K562 (cell line): Measurements from ENCODE around the gene DPYSL4. TPM values are rescaled to one million over a fixed set of nuclear protein-coding genes. Genes with fewer than 3 reads are reported as not detected.

Source experiments
- ATAC-seq: fragments of 200-7000 bp; cut with Tn5 transposase; 3 replicates; pipeline ENCODE4 v1.9.1; 2020; ENCODE audit warnings: moderate library complexity
- BruUV-seq: library from RNA; stranded (reverse); fragments of 400-500 nt; replicated peaks from 2 replicates; lab custom pipeline; 2021; lab: Mats Ljungman, UMichigan
- CTCF ChIA-PET: fragments of 300-600 bp; formaldehyde crosslinking; extraction: SDS; loops from one replicate; lab custom pipeline; 2021; ENCODE audit warnings: low intra/inter-chr PET ratio; lab: Yijun Ruan, JAX
- POLR2A ChIA-PET: fragments of 300-600, 350-650 bp; sonication (Branson Sonifier 250); formaldehyde crosslinking; extraction: SDS; loops from one replicate; lab custom pipeline; 2021; ENCODE audit warnings: antibody characterized with exemption, inconsistent platforms; lab: Yijun Ruan, JAX
- DNase-seq, 4 experiments: peaks; one replicate each; pipeline versions ENCODE4 v3.0.0 to v3.0.0-alpha.2; 2011 to 2018; ENCODE audit warnings: low spot score in 3 of 4, mixed read lengths in 3 of 4; ENCODE audit errors: extremely low read depth in 1 of 4
- FAIRE-seq: peaks from 2 replicates; lab custom pipeline; 2011; peaks lifted over from hg19 to GRCh38; lab: Jason Lieb, UNC
- H2AFZ ChIP-seq: 2 replicates; pipeline ENCODE4 v1.6.0; 2011; ENCODE audit warnings: low read depth, low read length, control low read depth, inconsistent platforms
- H3K27ac ChIP-seq: fragments of 200-600 bp; 3 replicates; pipeline ENCODE4 v1.8.0; 2011; ENCODE audit warnings: low read depth, mild to moderate bottlenecking, control low read depth, inconsistent platforms, low read length, moderate library complexity, mixed read lengths; ENCODE audit errors: extremely low read depth
- H3K27me3 ChIP-seq, 2 experiments: fragments of 300-600 bp in 1 of 2; 2 replicates in 1 of 2; 3 replicates in 1 of 2; pipeline versions ENCODE4 v1.6.0 to v1.8.0; 2011; ENCODE audit warnings: inconsistent platforms in 2 of 2, low read length in 2 of 2, mild to moderate bottlenecking in 1 of 2, mixed read lengths in 1 of 2, moderate library complexity in 1 of 2; ENCODE audit not compliant: control insufficient read depth in 2 of 2, insufficient read depth in 2 of 2
- H3K36me3 ChIP-seq: fragments of 300-600 bp; 3 replicates; pipeline ENCODE4 v1.8.0; 2011; ENCODE audit warnings: mild to moderate bottlenecking, low read length, inconsistent platforms; ENCODE audit not compliant: control insufficient read depth, insufficient read depth
- H3K4me1 ChIP-seq, 2 experiments: fragments of 200-600 bp in 1 of 2; replicated peaks in 1 of 2; 2 replicates in 1 of 2; 3 replicates in 1 of 2; pipeline versions ENCODE4 v1.5.1 to v1.8.0; 2011; ENCODE audit warnings: inconsistent platforms in 2 of 2, low read length in 2 of 2, mild to moderate bottlenecking in 1 of 2, mixed read lengths in 1 of 2, moderate library complexity in 1 of 2; ENCODE audit not compliant: control insufficient read depth in 2 of 2, insufficient read depth in 2 of 2
- H3K4me2 ChIP-seq: 2 replicates; pipeline ENCODE4 v1.6.1; 2011; ENCODE audit warnings: low read length, control low read depth, inconsistent platforms, mixed read lengths; ENCODE audit not compliant: insufficient read depth
- H3K4me3 ChIP-seq: fragments of 200-600 bp; sonication (generic), shearing (Covaris generic); 2 replicates; pipeline ENCODE4 v1.5.1; 2016; ENCODE audit warnings: control low read depth, inconsistent platforms
- H3K79me2 ChIP-seq: fragments of 200-600 bp; 3 replicates; pipeline ENCODE4 v1.8.0; 2011; ENCODE audit warnings: low read length, inconsistent platforms; ENCODE audit not compliant: control insufficient read depth, insufficient read depth
- H3K9ac ChIP-seq, 2 experiments: 2 replicates each; pipeline versions ENCODE4 v1.6.0 to v1.6.1; 2011; ENCODE audit warnings: low read depth in 2 of 2, low read length in 2 of 2, control low read depth in 1 of 2, inconsistent platforms in 1 of 2, mild to moderate bottlenecking in 1 of 2, mixed read lengths in 1 of 2; ENCODE audit not compliant: insufficient read depth in 1 of 2
- H3K9me1 ChIP-seq: one replicate; pipeline ENCODE4 v1.6.0; 2011; ENCODE audit warnings: inconsistent platforms, mild to moderate bottlenecking, low read length, moderate library complexity; ENCODE audit not compliant: control insufficient read depth, insufficient read depth
- H3K9me3 ChIP-seq: replicated peaks from 2 replicates; pipeline ENCODE4 v1.5.1; 2011; ENCODE audit warnings: low read depth, low read length, inconsistent platforms; ENCODE audit not compliant: control insufficient read depth, insufficient read depth
- H4K20me1 ChIP-seq: replicated peaks from 2 replicates; pipeline ENCODE4 v1.6.1; 2011; ENCODE audit warnings: low read length, inconsistent platforms, mixed read lengths; ENCODE audit not compliant: control insufficient read depth, insufficient read depth
- ARHGAP35 ChIP-seq: fragments of 450-650 bp; IDR thresholded peaks from 2 replicates; pipeline ENCODE4 v1.6.1; 2018; ENCODE audit not compliant: partially characterized antibody
- ASH1L ChIP-seq: fragments of 450-650 bp; IDR thresholded peaks from 2 replicates; pipeline ENCODE4 v1.6.1; 2018; ENCODE audit warnings: borderline replicate concordance, mild to moderate bottlenecking, low read depth; ENCODE audit not compliant: partially characterized antibody
- HES1 ChIP-seq: fragments of 450-650 bp; IDR thresholded peaks from 2 replicates; pipeline ENCODE4 v1.6.1; 2016; ENCODE audit warnings: low read depth, mild to moderate bottlenecking, moderate library complexity
- NFE2 ChIP-seq: IDR thresholded peaks from 2 replicates; pipeline ENCODE4 v1.6.1; 2014; ENCODE audit warnings: antibody characterized with exemption, low read depth
- POLR2B ChIP-seq: fragments of 450-650 bp; IDR thresholded peaks from 2 replicates; pipeline ENCODE4 v1.6.1; 2018; ENCODE audit warnings: low read depth; ENCODE audit not compliant: partially characterized antibody
- RBFOX2 ChIP-seq: fragments of 200-400 bp; formaldehyde crosslinking; IDR thresholded peaks from 2 replicates; pipeline ENCODE4 v1.6.1; 2017; ENCODE audit warnings: low read depth, mild to moderate bottlenecking, low read length, moderate library complexity
- RREB1 ChIP-seq: fragments of 250-450 bp; sonication (Bioruptor Pico); IDR thresholded peaks from 2 replicates; pipeline ENCODE4 v1.4.0; 2020
- TBP ChIP-seq: optimal IDR thresholded peaks from 2 replicates; pipeline ENCODE3; 2011; ENCODE audit warnings: low read depth, low read length, improper control_type of control experiment
- USF2 ChIP-seq: sonication (generic); formaldehyde crosslinking; IDR thresholded peaks from 2 replicates; pipeline ENCODE4 v1.5.0; 2020; ENCODE audit warnings: missing genetic modification reagents
- ZNF551 ChIP-seq: fragments of 250-450 bp; sonication (Bioruptor Pico); IDR thresholded peaks from 2 replicates; pipeline ENCODE4 v1.5.0; 2021; ENCODE audit warnings: mild to moderate bottlenecking, moderate library complexity
- ZNF589 ChIP-seq: fragments of 200-800 bp; sonication (Bioruptor generic); IDR thresholded peaks from 2 replicates; pipeline ENCODE4 v1.6.1; 2016; ENCODE audit warnings: low read depth, missing genetic modification characterization, missing compliant biosample characterization
- WGBS: fragments of 100-300 bp; shearing (Covaris generic); methylation state at CpG from one replicate; pipeline ENCODE4 v1.1.6; 2016; ENCODE audit warnings: low coverage, mixed read lengths; ENCODE audit not compliant: insufficient coverage; ENCODE audit errors: missing lambda C conversion rate; 5-methylcytosine and 5-hydroxymethylcytosine counted together
- in situ Hi-C: fragments of 300-500 bp; cut with MboI; formaldehyde crosslinking; loops from 4 replicates; pipeline ENCODE4 v1.15.0; 2018; ENCODE audit warnings: inconsistent platforms, mixed read lengths
- intact Hi-C: fragments of 100-400 bp; cut with micrococcal nuclease; formaldehyde crosslinking; loops from 2 replicates; pipeline ENCODE4 v1.14.2; 2022
- polyA plus RNA-seq, 8 experiments: library from polyadenylated mRNA; depleted of rRNA in 4 of 8; stranded (reverse) in 5 of 8; unstranded in 3 of 8; fragments of >200 nt; fragmentation: Nextera tagmentation in 2 of 8; fragmentation: Illumina TruSeq in 1 of 8; extraction: Ambion mirVana in 2 of 8; extraction: Trizol in 1 of 8; gene quantifications; 2 replicates each; pipeline versions ENCODE4 v1.2.1 to v1.2.3, GENCODE V29; 2011 to 2014; ENCODE audit warnings: inconsistent platforms in 1 of 8, missing spikeins in 1 of 8
- total RNA-seq, 7 experiments: library from RNA; depleted of rRNA in 6 of 7; stranded (reverse); fragments of >200 nt in 6 of 7; fragmentation: Illumina TruSeq in 2 of 7; extraction: Trizol in 2 of 7; gene quantifications; 2 replicates each; pipeline versions ENCODE4 v1.2.1 to v1.2.3, GENCODE V29; 2011 to 2021; ENCODE audit warnings: low replicate concordance in 1 of 7

DPYSL4 gene
- total and polyA plus RNA-seq, 9 of the 15 experiments (the other 6 are each of a cell fraction or from before 2014, with no cell fraction given): 0.03 TPM; not detected in 8

GRCh38 chr10:132180736-132181135 is 6.0 kb upstream of the DPYSL4 start:
- WGBS: 16% methylated on average over 5 of the region's 14 CpGs
- Histone ChIP-seq H3K36me3 (no peaks in the 10 kb centered on the region), H3K27me3 (peaks cover 2 to 31% of the 10 kb centered on the region in 2 experiments; a peak in 2 of 5 replicates), H2AFZ (no peak overlapping the region), H3K4me2 (no peak overlapping the region), H3K27ac (no peak overlapping the region), H3K9me3 (no peaks in the 10 kb centered on the region), H4K20me1 (no peaks in the 10 kb centered on the region), H3K4me3 (no peak overlapping the region)
- ATAC-seq: no peak
- no TSS peak for BruUV-seq
- POLR2A ChIA-PET: no interaction called here
- FAIRE-seq: no peak
- intact Hi-C loops (no loop called here), in situ Hi-C loops (no loop called here)
- DNase-seq: no peak
- CTCF ChIA-PET: no interaction called here
- TF ChIP-seq RREB1 (CRISPR knock-in tag): no peak
- no peak for TF ChIP-seq TBP
- TF ChIP-seq NFE2: no peak
- TF ChIP-seq RBFOX2: no peak
- TF ChIP-seq ZNF551 (CRISPR knock-in tag): no peak
- no peak for TF ChIP-seq ZNF589
- TF ChIP-seq HES1: no peak
- no peak for TF ChIP-seq ASH1L
- TF ChIP-seq USF2: no peak
- no peak for TF ChIP-seq POLR2B
- TF ChIP-seq ARHGAP35: no peak
- TF ChIP-seq, all 486 proteins: peak for 0
- Histone ChIP-seq H3K9ac (no peak overlapping the region), H3K4me1 (peaks cover 0 to 7% of the 10 kb centered on the region in 2 experiments; a peak in 2 of 5 replicates), H3K79me2 (no peaks in the 10 kb centered on the region), H3K9me1 (no peaks in the 10 kb centered on the region)
